Small intestine (tissue), 7 donors: ENCODE results near the gene CDC42EP5. TPM values are rescaled to one million over a fixed set of nuclear protein-coding genes. Genes with fewer than 3 reads are reported as not detected.

Experiments used
- DNase-seq, 2 donors: peaks; one replicate each; pipeline versions ENCODE4 v3.0.0 to v3.0.0-alpha.2; 2013
- FAIRE-seq: peaks from 2 replicates; lab custom pipeline; 2012; peaks lifted over from hg19 to GRCh38; lab: Jason Lieb, UNC
- H3K27ac ChIP-seq, 3 donors: one replicate each; pipeline ENCODE4 v1.5.1; 2013; ENCODE audit warnings: low read length in 2 of 3, mild to moderate bottlenecking in 2 of 3, control low read depth in 1 of 3, inconsistent platforms in 1 of 3, low read depth in 1 of 3, moderate library complexity in 1 of 3
- H3K27me3 ChIP-seq, 3 donors: one replicate each; pipeline ENCODE4 v1.6.1; 2013; ENCODE audit warnings: low read length in 3 of 3, inconsistent platforms in 1 of 3; ENCODE audit not compliant: control insufficient read depth in 3 of 3, insufficient read depth in 3 of 3
- H3K36me3 ChIP-seq, 3 donors: one replicate each; pipeline ENCODE4 v1.6.1; 2013; ENCODE audit warnings: low read length in 3 of 3, inconsistent platforms in 1 of 3, low read depth in 1 of 3, mild to moderate bottlenecking in 1 of 3, moderate library complexity in 1 of 3; ENCODE audit not compliant: control insufficient read depth in 3 of 3, insufficient read depth in 2 of 3
- H3K4me1 ChIP-seq, 3 donors: one replicate each; pipeline ENCODE4 v1.6.1; 2013; ENCODE audit warnings: low read length in 2 of 3, inconsistent platforms in 1 of 3, low read depth in 1 of 3, mild to moderate bottlenecking in 1 of 3, moderate library complexity in 1 of 3; ENCODE audit not compliant: control insufficient read depth in 3 of 3, insufficient read depth in 2 of 3
- H3K4me3 ChIP-seq, 3 donors: one replicate each; pipeline ENCODE4 v1.5.1; 2013; ENCODE audit warnings: low read length in 3 of 3, control low read depth in 1 of 3, inconsistent platforms in 1 of 3, low read depth in 1 of 3, mild to moderate bottlenecking in 1 of 3, moderate library complexity in 1 of 3
- H3K9me3 ChIP-seq, 2 donors: one replicate each; pipeline ENCODE4 v1.6.1; 2013; ENCODE audit warnings: low read depth in 1 of 2, low read length in 1 of 2; ENCODE audit not compliant: control insufficient read depth in 2 of 2, insufficient read depth in 1 of 2
- WGBS, 3 donors: extraction: QIAGEN DNeasy Blood & Tissue Kit; methylation state at CpG; one replicate each; pipeline ENCODE4 v1.1.7; 2013; 5-methylcytosine and 5-hydroxymethylcytosine counted together
- polyA plus RNA-seq, 4 donors: library from polyadenylated mRNA; stranded (reverse) in 3 of 4; unstranded in 1 of 4; fragments of 200-250 nt in 3 of 4; fragments of 120-200 nt in 1 of 4; gene quantifications; one replicate each; pipeline versions ENCODE4 v1.2.1 to v1.2.3, GENCODE V29; 2013
- donor health status: healthy with polysubstance abuse.
- donor health status: control.
- donor health status: control.
- donor health status: Bipolar disorder and iron deficiency.
- donor health status: healthy.

The CDC42EP5 gene
- polyA plus RNA-seq, 4 donors: 131 to 215 (median 163) TPM

- H3K27me3 ChIP-seq: no peaks in the 10 kb centered on the region
- H3K4me1 ChIP-seq: peaks cover 0 to 53% (median 0%) of the 10 kb centered on the region in 3 donors
- WGBS, 3 donors: 0% methylated on average over 26 to 41 of the region's 41 CpGs
- H3K36me3 ChIP-seq: peaks cover 3 to 63% (median 16%) of the 10 kb centered on the region in 3 donors
- DNase-seq (peak; percentile 99 to 100), FAIRE-seq (no peak)
- H3K9me3 ChIP-seq: peaks cover 0 to 3% of the 10 kb centered on the region in 2 donors
- H3K4me3 ChIP-seq: peak within 1 kb of the TSS; percentile 52 to 73 (median 58)
- H3K27ac ChIP-seq: peak within 1 kb of the TSS; percentile 98 to 99 (median 99)
Observed at GRCh38 chr19:54463531-54464043, 9.5 kb downstream of the CDC42EP5 start, which contains the start of gene LENG9. Gene LENG9, minus strand, starts transcription at chr19:54463778. Its CDS starts 252 bp downstream, at chr19:54463526.

GRCh38 chr19:54462655-54463530 is 10.2 kb downstream of the CDC42EP5 start:
- H3K36me3 ChIP-seq: peaks cover 3 to 68% (median 22%) of the 10 kb centered on the region in 3 donors
- peak overlapping the region; percentile 52 to 73 (median 58) for H3K4me3 ChIP-seq
- DNase-seq (peak; percentile 77 to 89), FAIRE-seq (no peak)
- peaks cover 0 to 3% of the 10 kb centered on the region in 2 donors for H3K9me3 ChIP-seq
- no peaks in the 10 kb centered on the region for H3K27me3 ChIP-seq
- peak overlapping the region; percentile 98 to 99 (median 99) for H3K27ac ChIP-seq
- H3K4me1 ChIP-seq: peaks cover 0 to 46% (median 0%) of the 10 kb centered on the region in 3 donors
- WGBS, 3 donors: 2 to 5% (median 4%) methylated on average over 60 to 91 of the region's 91 CpGs

- H3K27me3 ChIP-seq: no peaks in the 10 kb centered on the region
- peaks cover 3 to 75% (median 26%) of the 10 kb centered on the region in 3 donors for H3K36me3 ChIP-seq
- H3K9me3 ChIP-seq: peaks cover 0 to 3% of the 10 kb centered on the region in 2 donors
- H3K4me3 ChIP-seq: peak overlapping the region; percentile 52 to 73 (median 58)
- FAIRE-seq: no peak
- WGBS, 3 donors: 16 to 45% (median 38%) methylated on average over 13 to 15 of the region's 15 CpGs
- H3K27ac ChIP-seq: peak overlapping the region; percentile 98 to 99 (median 99)
- DNase-seq: peak; percentile 45 to 46
- H3K4me1 ChIP-seq: peaks cover 0 to 40% (median 0%) of the 10 kb centered on the region in 3 donors
Observed at GRCh38 chr19:54462047-54462654, 10.9 kb downstream of the CDC42EP5 start.

DNA sequence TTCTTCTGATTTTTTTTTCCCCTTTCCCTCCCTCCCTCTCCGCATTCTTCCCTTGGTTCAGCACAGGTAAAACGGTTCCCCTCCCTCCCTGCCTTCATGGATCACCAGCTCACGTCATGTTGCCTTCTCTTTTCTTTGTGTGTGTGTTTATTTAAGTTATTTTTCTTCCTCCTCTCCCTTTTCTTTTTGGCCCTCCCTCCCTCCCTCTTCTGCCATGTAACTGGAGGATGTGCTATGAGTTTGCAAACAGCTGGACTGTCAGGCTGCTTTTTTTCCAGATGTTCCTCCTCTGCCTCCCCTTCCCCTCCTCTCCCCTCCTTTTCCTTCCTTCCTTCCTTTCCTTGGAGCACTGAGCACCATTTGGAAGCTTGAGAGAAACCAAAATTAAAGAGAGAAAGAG is 11.5 kb downstream of the CDC42EP5 start:
- DNase-seq (peak; percentile 15 to 41), FAIRE-seq (no peak)
- peaks cover 0 to 3% of the 10 kb centered on the region in 2 donors for H3K9me3 ChIP-seq
- H3K27ac ChIP-seq: peak overlapping the region; percentile 98 to 99 (median 99)
- 20 to 35% (median 34%) methylated on average over 3 of the region's 3 CpGs for WGBS, 3 donors
- H3K27me3 ChIP-seq: no peaks in the 10 kb centered on the region
- H3K4me1 ChIP-seq: peaks cover 0 to 34% (median 0%) of the 10 kb centered on the region in 3 donors
- peak overlapping the region in 1 of 3 donors; percentile 73 for H3K4me3 ChIP-seq
- peaks cover 3 to 76% (median 31%) of the 10 kb centered on the region in 3 donors for H3K36me3 ChIP-seq

DNA sequence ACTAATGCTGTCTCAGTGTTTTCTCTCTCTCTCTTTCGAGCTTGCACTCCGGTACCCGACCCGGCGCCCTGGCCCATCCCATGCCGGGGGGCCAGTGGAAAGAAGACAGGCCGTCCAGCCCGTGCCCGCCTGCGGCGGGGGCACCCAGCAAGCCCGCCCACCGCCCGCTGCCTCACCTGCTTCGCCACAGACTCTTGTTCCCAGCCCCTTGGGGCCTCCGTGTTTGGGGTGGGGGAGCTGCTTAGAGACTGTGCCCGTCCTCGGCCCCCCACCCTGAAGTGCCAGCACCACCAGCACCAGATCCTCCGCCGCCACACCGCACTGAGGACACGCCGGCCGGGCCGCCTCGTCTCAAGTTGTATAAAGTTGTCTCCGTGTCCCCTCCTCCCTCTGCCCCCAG is 11.9 kb downstream of the CDC42EP5 start:
- H3K27ac ChIP-seq: peak overlapping the region in 2 of 3 donors; percentile 6 to 50
- no peak for DNase-seq

DNA sequence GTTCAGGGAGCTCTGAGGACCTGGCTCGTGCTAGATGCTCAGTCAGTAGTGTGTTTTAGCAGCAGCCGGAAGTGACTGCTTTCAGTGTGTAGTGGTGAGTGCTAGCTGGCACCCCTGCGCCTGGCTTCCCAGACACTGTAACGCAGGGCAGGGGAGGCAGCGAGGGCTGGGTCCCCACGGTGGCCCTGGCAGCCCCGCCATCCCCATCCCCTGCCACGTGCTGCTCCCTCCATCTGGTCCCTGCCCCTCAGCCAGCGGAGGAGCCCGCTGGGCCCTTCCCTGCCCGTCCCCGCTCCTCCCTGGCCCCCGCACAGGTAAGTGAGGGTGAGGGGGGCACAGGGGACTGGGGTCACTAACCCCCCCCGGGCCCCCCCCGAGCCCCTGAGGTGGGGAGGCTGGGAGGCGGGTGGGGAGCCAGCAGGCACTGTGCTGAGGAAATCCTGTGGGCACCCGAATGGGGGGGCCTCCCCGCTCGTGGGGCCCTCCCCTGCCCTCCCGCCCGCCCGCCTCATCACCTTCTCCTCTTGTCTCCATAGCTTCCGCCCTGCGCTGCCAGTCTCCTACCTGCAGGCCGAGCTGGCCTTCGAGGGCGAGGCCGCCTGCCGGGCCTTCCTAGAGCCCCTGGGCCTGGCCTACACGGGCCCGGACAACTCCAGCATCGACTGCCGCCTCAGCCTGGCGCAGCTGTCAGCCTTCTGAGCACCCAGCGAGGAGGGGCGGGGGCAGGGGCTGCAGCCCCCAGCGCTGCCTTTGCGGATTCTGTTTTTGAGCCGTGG is 12.7 kb downstream of the CDC42EP5 start:
- Histone ChIP-seq H3K36me3 (peaks cover 7 to 77% (median 42%) of the 10 kb centered on the region in 3 donors), H3K4me1 (peaks cover 0 to 23% (median 0%) of the 10 kb centered on the region in 3 donors), H3K9me3 (peaks cover 0 to 1% of the 10 kb centered on the region in 2 donors), H3K4me3 (no peak overlapping the region), H3K27ac (peak overlapping the region in 1 of 3 donors; percentile 18), H3K27me3 (no peaks in the 10 kb centered on the region)
- FAIRE-seq: no peak
- 64 to 67% (median 65%) methylated on average over 24 to 39 of the region's 39 CpGs for WGBS, 3 donors
- DNase-seq: peak in 1 of 2 donors; percentile 20

More for the DNA sequence above, 11.9 kb downstream of the CDC42EP5 start:
- Histone ChIP-seq H3K36me3 (peaks cover 3 to 77% (median 34%) of the 10 kb centered on the region in 3 donors), H3K4me1 (peaks cover 0 to 31% (median 0%) of the 10 kb centered on the region in 3 donors), H3K9me3 (peaks cover 0 to 3% of the 10 kb centered on the region in 2 donors), H3K27me3 (no peaks in the 10 kb centered on the region), H3K4me3 (peak overlapping the region in 1 of 3 donors; percentile 9)
- WGBS, 3 donors: 39 to 59% (median 47%) methylated on average over 20 to 27 of the region's 27 CpGs
- no peak for FAIRE-seq

DNA sequence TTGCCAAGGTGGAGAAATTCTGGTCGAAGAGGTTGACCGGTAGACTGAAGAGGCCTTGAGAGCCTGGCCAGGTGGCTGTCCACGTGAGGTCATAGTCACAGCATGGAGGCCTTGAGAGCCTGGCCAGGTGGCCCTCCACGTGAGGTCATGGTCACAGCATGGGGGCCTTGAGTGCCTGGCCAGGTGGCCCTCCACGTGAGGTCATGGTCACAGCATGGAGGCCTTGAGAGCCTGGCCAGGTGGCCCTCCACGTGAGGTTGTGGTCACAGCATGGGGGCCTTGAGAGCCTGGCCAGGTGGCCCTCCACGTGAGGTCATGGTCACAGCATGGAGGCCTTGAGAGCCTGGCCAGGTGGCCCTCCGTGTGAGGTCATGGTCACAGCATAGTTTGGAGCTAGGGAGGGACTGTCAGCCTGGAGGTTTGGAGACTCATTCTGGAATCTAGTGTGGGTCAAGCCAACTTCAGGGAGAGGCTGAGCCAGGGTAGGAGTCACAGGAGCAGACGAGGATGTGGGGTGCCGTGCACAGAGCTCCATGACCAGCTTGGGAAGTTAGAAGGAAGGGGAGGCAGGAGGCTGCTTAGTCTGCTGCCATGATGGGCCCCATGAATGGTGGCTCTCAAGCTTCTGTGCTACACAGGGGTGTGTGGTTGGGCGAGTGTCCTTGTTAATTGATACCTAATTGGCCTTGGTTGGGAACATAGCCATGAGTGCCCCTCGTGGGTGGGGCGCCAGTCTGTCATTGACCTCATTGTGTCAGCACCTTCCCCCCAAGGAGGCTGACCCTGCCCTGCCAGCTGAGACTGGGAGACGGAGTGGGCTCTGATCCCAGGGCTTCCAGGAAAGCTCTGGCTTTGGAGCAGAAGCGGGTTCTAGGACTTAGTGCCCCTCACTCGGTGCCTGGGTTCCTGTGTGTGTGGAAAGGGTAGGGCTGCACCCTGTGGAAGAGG is 13.5 kb downstream of the CDC42EP5 start:
- peaks cover 0 to 20% (median 0%) of the 10 kb centered on the region in 3 donors for H3K4me1 ChIP-seq
- DNase-seq (no peak), FAIRE-seq (no peak)
- H3K27me3 ChIP-seq: no peaks in the 10 kb centered on the region
- H3K36me3 ChIP-seq: peaks cover 12 to 83% (median 50%) of the 10 kb centered on the region in 3 donors
- 66 to 75% (median 69%) methylated on average over 16 of the region's 16 CpGs for WGBS, 3 donors
- peak overlapping the region in 1 of 3 donors; percentile 18 for H3K27ac ChIP-seq
- H3K9me3 ChIP-seq: no peaks in the 10 kb centered on the region
- H3K4me3 ChIP-seq: no peak overlapping the region
